ENCODE data around the gene CLCN7. TPM values are rescaled to one million over a fixed set of nuclear protein-coding genes. Genes with fewer than 3 reads are reported as not detected.

CLCN7 gene
- polyA plus RNA-seq, 1 of the 3 experiments (the other 2 are of a cell fraction) = 44.3 TPM

DNA sequence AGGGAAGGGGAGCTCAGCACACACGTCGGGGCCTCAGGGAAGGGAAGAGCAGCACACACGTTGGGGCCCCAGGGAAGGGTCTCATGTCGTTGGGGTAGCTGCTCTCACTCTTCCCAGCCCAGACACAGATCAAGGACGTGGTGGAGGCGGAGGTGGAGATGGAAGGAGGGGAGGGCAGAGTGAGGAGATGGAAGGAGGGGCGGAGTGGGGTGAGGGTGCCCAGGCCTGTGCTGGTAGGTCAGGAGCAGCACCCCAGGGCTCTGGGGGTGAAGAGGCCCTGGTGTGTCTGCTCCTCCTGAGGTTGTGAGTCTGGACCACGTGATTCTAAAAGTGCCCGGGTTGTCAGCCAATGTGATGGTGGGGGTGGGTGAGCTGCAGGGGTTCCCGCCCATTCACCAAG, 14.9 kb downstream of the CLCN7 start (continued):
- TF ChIP-seq, protein P1, sequence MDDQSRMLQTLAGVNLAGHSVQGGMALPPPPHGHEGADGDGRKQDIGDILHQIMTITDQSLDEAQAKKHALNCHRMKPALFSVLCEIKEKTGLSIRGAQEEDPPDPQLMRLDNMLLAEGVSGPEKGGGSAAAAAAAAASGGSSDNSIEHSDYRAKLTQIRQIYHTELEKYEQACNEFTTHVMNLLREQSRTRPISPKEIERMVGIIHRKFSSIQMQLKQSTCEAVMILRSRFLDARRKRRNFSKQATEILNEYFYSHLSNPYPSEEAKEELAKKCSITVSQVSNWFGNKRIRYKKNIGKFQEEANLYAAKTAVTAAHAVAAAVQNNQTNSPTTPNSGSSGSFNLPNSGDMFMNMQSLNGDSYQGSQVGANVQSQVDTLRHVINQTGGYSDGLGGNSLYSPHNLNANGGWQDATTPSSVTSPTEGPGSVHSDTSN (IDR thresholded peaks at IDR 0.05) = no peak
- no peak for TF ChIP-seq EZH2phosphoT487 (IDR thresholded peaks at IDR 0.05; ENCODE audit: borderline replicate concordance, low read depth)
- TF ChIP-seq MEF2A (IDR thresholded peaks at IDR 0.05; ENCODE audit: borderline replicate concordance, low read depth) = no peak
- TF ChIP-seq, protein P2, sequence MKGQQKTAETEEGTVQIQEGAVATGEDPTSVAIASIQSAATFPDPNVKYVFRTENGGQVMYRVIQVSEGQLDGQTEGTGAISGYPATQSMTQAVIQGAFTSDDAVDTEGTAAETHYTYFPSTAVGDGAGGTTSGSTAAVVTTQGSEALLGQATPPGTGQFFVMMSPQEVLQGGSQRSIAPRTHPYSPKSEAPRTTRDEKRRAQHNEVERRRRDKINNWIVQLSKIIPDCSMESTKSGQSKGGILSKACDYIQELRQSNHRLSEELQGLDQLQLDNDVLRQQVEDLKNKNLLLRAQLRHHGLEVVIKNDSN (IDR thresholded peaks at IDR 0.05; ENCODE audit: borderline replicate concordance, low read depth) = no peak

DNA sequence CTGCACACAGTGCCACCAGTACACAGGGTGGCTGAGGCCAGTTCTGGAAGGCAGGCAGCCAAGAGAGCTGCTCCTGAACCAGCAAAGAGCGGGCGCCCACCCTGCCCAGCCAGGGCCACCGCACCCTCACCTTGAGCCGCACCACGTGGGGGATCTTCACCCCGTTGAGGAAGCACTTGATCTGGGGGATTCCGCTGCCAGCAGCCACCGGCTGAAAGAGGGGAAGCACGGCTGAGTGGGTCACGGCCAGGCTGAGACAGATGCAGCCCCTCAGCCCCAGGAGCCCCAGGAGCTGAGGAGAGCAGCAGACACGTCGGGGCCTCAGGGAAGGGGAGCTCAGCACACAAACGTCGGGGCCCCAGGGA, 15.9 kb downstream of the CLCN7 start:
- no peak for DNase-seq
- Histone ChIP-seq H4K20me1 (ENCODE audit: insufficient read depth) (no peaks in the 10 kb centered on the region), H3K79me2 (ENCODE audit: insufficient read depth) (no peaks in the 10 kb centered on the region), H3K27me3 (ENCODE audit: insufficient read depth) (no peaks in the 10 kb centered on the region), H3K9me3 (no peaks in the 10 kb centered on the region), H3K4me2 (no peak overlapping the region), H3K36me3 (replicated peaks in 1 of 2; ENCODE audit: control insufficient read depth in 1 of 2, insufficient read depth in 2 of 2, low read length in 1 of 2) (peaks cover 0 to 36% of the 10 kb centered on the region in 2 experiments), H3K4me1 (ENCODE audit: control insufficient read depth in 1 of 2, insufficient read depth in 2 of 2, low read depth in 1 of 2, low read length in 1 of 2) (no peaks in the 10 kb centered on the region), H3K9ac (no peak overlapping the region), H3K9me2 (no peaks in the 10 kb centered on the region), H3K4me3 (ENCODE audit: low read depth in 2 of 2, low read length in 1 of 2) (no peak overlapping the region), H3F3A (replicated peaks; ENCODE audit: insufficient read depth) (no peaks in the 10 kb centered on the region), H3K27ac (ENCODE audit: low read depth in 2 of 2, low read length in 1 of 2) (no peak overlapping the region), H2AFZ (ENCODE audit: low read depth) (no peak overlapping the region)
- POLR2A ChIA-PET = interaction anchor here (0.7 kb wide), 1 partner anchor 51 kb away, joined by 3 read pairs; no protein-coding TSS in a partner anchor
- 94% methylated on average over 9 of the region's 14 CpGs for WGBS (ENCODE audit: low lambda C conversion rate)
- TF ChIP-seq ELF1 (IDR thresholded peaks at IDR 0.05) = no peak
- no peak for TF ChIP-seq RAD21 (IDR thresholded peaks at IDR 0.05; ENCODE audit: low read length)
- no peak for TF ChIP-seq NFIC (IDR thresholded peaks at IDR 0.05; ENCODE audit: borderline replicate concordance)
- no peak for TF ChIP-seq FOXJ3 (CRISPR knock-in tag; IDR thresholded peaks at IDR 0.05)
- TF ChIP-seq CHD2 (IDR thresholded peaks at IDR 0.05; ENCODE audit: low read length, partially characterized antibody) = no peak
- TF ChIP-seq, protein P3, sequence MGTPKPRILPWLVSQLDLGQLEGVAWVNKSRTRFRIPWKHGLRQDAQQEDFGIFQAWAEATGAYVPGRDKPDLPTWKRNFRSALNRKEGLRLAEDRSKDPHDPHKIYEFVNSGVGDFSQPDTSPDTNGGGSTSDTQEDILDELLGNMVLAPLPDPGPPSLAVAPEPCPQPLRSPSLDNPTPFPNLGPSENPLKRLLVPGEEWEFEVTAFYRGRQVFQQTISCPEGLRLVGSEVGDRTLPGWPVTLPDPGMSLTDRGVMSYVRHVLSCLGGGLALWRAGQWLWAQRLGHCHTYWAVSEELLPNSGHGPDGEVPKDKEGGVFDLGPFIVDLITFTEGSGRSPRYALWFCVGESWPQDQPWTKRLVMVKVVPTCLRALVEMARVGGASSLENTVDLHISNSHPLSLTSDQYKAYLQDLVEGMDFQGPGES (IDR thresholded peaks at IDR 0.05; ENCODE audit: low read depth, low read length) = no peak
- TF ChIP-seq, protein P4, sequence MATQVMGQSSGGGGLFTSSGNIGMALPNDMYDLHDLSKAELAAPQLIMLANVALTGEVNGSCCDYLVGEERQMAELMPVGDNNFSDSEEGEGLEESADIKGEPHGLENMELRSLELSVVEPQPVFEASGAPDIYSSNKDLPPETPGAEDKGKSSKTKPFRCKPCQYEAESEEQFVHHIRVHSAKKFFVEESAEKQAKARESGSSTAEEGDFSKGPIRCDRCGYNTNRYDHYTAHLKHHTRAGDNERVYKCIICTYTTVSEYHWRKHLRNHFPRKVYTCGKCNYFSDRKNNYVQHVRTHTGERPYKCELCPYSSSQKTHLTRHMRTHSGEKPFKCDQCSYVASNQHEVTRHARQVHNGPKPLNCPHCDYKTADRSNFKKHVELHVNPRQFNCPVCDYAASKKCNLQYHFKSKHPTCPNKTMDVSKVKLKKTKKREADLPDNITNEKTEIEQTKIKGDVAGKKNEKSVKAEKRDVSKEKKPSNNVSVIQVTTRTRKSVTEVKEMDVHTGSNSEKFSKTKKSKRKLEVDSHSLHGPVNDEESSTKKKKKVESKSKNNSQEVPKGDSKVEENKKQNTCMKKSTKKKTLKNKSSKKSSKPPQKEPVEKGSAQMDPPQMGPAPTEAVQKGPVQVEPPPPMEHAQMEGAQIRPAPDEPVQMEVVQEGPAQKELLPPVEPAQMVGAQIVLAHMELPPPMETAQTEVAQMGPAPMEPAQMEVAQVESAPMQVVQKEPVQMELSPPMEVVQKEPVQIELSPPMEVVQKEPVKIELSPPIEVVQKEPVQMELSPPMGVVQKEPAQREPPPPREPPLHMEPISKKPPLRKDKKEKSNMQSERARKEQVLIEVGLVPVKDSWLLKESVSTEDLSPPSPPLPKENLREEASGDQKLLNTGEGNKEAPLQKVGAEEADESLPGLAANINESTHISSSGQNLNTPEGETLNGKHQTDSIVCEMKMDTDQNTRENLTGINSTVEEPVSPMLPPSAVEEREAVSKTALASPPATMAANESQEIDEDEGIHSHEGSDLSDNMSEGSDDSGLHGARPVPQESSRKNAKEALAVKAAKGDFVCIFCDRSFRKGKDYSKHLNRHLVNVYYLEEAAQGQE (IDR thresholded peaks at IDR 0.05; ENCODE audit: low read depth, low read length) = no peak
- TF ChIP-seq YY1 (IDR thresholded peaks at IDR 0.05; ENCODE audit: low read depth) = no peak
- no peak for TF ChIP-seq GATA2 (CRISPR knock-in tag; IDR thresholded peaks at IDR 0.05)
- TF ChIP-seq MEF2A (IDR thresholded peaks at IDR 0.05; ENCODE audit: borderline replicate concordance, low read depth) = no peak
- no peak for TF ChIP-seq SIN3A (IDR thresholded peaks at IDR 0.05; ENCODE audit: borderline replicate concordance, low read depth, low read length)
- no peak for TF ChIP-seq TAF1 (IDR thresholded peaks at IDR 0.05; ENCODE audit: borderline replicate concordance, low read depth, low read length)
- no peak for TF ChIP-seq SMC3 (IDR thresholded peaks at IDR 0.05; ENCODE audit: low read depth, low read length)
- TF ChIP-seq FOXM1 (IDR thresholded peaks at IDR 0.05; ENCODE audit: low read depth) = no peak
- TF ChIP-seq EP300 (IDR thresholded peaks at IDR 0.05; ENCODE audit: borderline replicate concordance in 1 of 2, low read depth in 1 of 2, low read length in 1 of 2) = no peak
- TF ChIP-seq, protein P5, sequence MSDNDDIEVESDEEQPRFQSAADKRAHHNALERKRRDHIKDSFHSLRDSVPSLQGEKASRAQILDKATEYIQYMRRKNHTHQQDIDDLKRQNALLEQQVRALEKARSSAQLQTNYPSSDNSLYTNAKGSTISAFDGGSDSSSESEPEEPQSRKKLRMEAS (IDR thresholded peaks at IDR 0.05; ENCODE audit: low read depth) = no peak
- TF ChIP-seq RXRA (IDR thresholded peaks at IDR 0.05; ENCODE audit: borderline replicate concordance, low read depth) = no peak
- TF ChIP-seq, protein P1 (IDR thresholded peaks at IDR 0.05) = no peak
- CTCF ChIA-PET = interaction anchor here (0.7 kb wide), 1 partner anchor 42 kb away, joined by 3 read pairs; no protein-coding TSS in a partner anchor

Data from SK-N-SH (cell line).